NCI-H2029 treated with DMSO at 0.1 percent for 48 hours (cell line): ENCODE measurements around the gene SMAD5.

Source experiments
- DNase-seq: peaks from one replicate; lab custom pipeline; 2025; lab: John Stamatoyannopoulos, UW

The SMAD5 gene

GRCh38 chr5:136155761-136156160 lies 23.1 kb downstream of the SMAD5 start:
- no peak for DNase-seq

DNA sequence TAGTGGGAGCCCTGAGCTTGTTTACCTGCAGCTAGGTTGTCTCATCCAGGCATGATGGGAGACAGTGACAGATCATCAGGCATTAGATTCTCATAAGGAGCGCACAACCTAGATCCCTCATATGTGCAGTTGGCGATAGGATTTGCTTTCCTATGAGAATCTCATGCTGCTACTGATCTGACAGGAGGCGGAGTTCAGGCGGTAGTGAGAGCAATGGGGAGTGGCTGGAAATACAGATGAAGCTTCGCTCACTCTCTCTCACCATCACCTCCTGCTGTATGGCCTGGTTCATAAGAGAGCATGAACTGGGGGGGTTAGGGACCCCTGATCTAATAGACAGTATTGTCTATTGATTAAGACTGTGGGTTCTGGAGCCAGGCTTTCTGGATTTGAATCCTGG lies 24.9 kb downstream of the SMAD5 start:
- DNase-seq, result no peak

DNA sequence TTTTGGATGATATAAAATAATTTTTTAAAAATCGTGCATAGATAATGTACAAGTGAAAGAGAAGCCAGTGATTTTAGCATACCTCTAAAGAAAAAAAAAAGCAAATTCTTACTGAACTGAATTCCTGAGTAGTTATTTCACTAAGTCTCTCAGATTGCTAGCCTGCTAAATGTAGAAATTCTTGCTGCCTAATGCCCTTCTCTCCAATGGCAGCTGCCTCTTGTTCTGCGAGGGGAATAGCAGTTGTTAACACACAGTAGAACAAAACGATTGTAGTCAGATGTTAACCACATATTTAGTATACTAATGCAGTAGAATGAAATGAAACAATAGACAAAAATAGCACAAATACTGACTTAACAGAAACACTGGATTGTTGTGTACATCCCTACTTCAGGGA lies 26.8 kb downstream of the SMAD5 start:
- no peak for DNase-seq

GRCh38 chr5:136162008-136162407 lies 29.4 kb downstream of the SMAD5 start:
- DNase-seq, result no peak

- no peak for DNase-seq
Observed at GRCh38 chr5:136164226-136164625, 31.6 kb downstream of the SMAD5 start.

DNA sequence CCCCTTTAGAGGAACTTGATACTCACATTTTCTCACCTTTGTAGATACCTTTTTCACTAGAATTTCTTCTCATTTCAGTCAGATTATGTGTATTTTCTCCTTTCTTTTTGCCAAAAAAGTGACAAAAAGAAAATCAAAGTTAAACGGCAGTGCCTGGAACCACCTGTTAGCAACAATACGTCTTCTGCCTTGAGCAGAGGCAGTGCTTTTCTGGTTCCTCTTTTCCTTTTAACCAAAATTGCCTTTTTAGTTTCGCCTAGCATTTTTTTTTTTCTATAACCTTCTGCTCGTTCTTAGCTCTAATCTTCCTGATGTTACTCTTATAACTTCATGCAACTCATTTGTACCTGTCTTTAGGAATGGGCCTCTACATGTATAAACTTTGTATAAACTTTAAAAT lies 34.3 kb downstream of the SMAD5 start:
- no peak for DNase-seq

GRCh38 chr5:136169218-136169617 lies 36.6 kb downstream of the SMAD5 start:
- DNase-seq, result no peak

DNA sequence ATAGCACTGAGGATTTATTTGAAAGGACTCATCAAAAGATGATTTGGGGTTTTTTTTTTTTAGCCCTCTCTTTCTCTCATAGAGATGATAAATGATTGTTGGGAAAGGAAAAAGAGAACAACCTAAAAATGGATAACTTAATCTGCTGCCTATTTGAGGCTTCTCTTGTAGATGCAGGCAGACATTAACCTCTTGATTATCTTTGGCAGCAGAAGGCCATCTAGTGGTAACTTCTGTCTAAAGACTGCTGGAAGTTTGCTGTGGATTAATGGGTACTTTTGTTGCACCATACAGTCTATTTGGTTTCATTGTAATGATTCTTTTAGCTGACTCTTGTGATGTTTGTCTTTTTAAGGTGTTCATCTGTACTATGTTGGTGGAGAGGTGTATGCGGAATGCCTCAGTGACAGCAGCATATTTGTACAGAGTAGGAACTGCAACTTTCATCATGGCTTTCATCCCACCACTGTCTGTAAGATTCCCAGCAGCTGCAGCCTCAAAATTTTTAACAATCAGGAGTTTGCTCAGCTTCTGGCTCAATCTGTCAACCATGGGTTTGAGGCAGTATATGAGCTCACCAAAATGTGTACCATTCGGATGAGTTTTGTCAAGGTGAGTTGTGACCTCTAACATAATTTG lies 41.5 kb downstream of the SMAD5 start:
- peak; percentile 33 for DNase-seq

DNA sequence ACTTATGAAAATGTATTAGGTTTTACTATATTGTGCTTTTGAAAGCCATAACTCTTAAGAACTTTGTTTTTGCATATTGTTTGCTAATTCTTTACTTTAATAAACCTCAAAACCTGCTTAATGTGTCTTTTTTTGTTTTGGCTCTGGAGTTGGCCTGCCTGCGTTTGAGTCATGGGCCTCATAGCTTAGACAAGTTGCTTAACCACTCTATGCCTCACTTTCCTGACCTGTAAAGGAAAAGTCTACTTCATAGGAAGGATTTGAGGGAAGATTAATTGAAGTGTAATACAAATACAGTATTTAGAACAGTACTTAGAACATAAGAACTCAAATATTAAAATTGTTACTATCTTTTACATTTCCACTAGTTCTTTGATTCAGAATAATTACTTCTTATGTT lies 50.0 kb downstream of the SMAD5 start:
- DNase-seq, result no peak

GRCh38 chr5:136185974-136186665 lies 53.5 kb downstream of the SMAD5 start:
- no peak for DNase-seq

DNA sequence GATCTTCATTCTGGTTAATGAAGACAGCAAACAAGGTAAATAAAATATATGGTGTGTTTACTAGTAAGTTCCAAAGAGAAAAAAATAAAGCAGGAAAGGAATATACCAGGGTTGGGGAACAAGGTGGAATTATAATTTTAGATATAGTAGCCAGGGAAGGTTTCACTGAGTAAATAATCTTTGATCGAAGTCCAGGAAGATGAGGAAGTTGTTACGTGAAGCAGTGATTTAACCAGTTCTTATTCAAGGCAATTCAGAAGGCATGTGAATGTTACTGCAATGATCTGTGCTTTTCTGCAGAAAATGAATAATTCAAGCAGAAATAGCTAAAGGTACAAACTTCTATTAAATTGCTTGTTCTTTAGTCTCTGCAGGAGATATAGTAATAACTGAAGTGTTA lies 54.2 kb downstream of the SMAD5 start:
- DNase-seq, result no peak

GRCh38 chr5:136188859-136189258 lies 56.2 kb downstream of the SMAD5 start:
- no peak for DNase-seq

- DNase-seq, result no peak
Observed at GRCh38 chr5:136190091-136190720, 57.6 kb downstream of the SMAD5 start.

- no peak for DNase-seq
Observed at GRCh38 chr5:136190904-136191303, 58.3 kb downstream of the SMAD5 start.

DNA sequence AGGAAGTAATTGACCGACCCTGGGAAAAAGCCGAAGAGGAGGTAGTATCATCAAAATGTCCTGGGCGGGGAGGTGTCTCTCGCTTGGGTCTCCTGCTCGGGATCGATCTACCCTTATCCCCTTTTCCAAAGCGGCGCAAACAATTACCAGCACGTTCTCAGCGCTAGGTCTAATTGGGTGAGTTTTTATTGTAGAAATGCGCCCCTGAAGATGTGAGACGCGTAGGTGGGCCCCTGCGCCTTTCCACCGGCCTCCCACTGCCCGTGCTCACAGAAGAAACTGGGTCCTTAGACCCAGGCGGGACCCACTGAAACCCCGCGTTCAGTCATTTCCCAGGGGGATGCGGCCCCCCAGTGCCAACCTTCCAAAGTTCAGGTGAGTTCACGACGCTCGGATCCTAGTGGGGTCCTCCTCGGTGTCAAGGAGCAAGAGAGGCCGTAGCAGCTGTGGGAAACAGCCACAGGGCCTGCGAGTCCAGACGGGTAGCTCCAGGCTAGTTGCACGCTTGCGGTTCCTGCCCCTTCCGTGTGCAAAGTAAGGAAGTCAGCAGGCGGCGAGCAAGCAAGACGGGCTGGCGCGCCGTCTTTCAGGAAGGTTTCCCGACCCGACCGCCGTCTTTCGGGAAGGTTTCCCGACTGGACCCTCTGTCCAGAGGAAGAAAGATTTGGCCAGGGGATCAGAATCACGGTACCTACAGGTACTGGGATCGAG lies 58.8 kb downstream of the SMAD5 start:
- no peak for DNase-seq

DNA sequence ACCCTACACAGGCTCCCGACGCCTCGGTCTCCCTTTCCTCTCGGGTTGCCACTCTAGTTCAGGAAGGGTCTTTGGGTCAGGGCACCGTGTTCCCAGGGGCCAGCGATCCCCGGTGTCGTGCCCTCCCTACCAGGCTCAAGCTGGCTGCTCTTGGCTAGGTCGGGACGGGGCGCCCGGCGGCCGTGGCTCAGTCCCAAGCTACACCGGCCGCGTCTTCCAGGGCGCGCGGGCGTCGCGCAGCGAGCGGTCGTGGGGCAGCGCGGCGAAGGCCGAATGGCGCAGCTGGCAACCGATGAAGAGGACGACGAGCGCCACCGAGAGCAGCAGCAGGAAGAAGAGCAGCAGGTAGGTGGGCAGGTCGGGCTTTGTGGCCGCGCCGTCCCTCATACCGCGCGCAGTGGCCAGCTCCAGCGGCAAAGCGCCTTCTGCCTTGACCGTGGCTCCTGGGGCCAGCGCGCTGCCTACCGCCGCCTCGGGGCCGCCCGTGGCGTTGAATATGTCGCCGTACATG lies 59.4 kb downstream of the SMAD5 start:
- no peak for DNase-seq

- no peak for DNase-seq
Observed at GRCh38 chr5:136192526-136193321, 60.1 kb downstream of the SMAD5 start, which contains the start of gene SMIM32. SMIM32 (minus strand) TSS chr5:136193162; CDS start chr5:136192524, 638 bp downstream.

DNA sequence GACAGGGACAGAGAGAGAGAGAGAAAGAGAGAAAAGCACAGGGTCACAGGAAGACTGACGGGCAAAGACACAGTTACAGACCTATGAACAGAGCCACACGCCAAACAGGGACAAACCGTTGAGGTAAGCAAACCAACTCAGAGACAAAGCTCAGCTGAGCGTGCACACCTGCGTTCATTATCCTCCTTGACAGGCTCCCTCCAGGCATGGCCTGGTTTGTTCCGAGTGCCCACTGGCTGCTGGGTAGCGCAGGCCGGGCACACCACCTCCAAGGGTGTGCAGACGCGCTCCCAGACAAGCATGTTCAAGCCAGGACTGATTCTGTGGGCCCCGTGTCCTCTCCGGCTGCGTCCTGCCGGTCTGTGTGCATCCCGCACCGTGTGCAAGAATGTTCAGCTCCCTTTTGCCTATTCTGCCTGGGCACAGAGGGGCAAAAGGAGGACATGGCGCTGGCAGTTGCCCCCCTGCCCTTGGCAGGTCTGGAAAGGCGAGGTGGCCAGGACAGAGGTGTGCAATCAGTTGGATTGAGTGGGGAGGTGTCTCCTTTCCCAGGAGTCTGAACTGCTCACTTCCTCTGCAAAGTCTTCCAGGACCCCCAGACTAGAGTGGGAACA lies 60.8 kb downstream of the SMAD5 start:
- no peak for DNase-seq

DNA sequence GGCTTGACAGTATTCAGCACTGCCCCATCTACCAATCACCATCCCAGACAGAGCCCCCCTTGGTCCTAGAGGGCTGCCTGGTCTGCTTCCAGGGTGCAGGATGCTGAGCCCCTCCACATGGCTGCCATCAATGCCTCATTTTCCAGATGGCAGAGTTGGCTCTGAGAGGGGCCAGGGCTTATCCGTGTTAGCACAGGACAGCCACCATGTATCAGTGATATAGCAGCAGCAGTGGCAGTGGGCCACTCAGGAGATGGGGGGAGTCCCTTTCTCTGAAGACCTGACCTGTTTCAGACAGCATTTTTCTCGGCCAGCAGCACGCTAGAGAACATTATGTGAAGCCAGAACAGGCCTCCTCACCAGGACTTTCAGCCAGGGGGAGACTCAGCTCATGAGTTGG lies 61.9 kb downstream of the SMAD5 start:
- DNase-seq, result no peak

- no peak for DNase-seq
Observed at GRCh38 chr5:136195971-136196820, 63.6 kb downstream of the SMAD5 start.
